SU-DHL-6 (cell line): ENCODE measurements around the gene HEXB.

Experiments used
- EZH2phosphoT487 ChIP-seq: fragments of 200-600 bp; sonication (generic), shearing (Covaris generic); conservative IDR thresholded peaks from 2 replicates; pipeline ENCODE4 v1.6.1; 2018; ENCODE audit warnings: mild to moderate bottlenecking, antibody characterized with exemption, low read length, moderate library complexity, mixed read lengths
- TF ChIP-seq, protein P1 (sequence below): fragments of 200-600 bp; sonication (generic); IDR thresholded peaks from one replicate; pipeline ENCODE4 v1.5.1; 2017; ENCODE audit warnings: antibody characterized with exemption, mild to moderate bottlenecking, low read length, moderate library complexity; ENCODE audit not compliant: insufficient read depth, poor library complexity, severe bottlenecking

DNA sequence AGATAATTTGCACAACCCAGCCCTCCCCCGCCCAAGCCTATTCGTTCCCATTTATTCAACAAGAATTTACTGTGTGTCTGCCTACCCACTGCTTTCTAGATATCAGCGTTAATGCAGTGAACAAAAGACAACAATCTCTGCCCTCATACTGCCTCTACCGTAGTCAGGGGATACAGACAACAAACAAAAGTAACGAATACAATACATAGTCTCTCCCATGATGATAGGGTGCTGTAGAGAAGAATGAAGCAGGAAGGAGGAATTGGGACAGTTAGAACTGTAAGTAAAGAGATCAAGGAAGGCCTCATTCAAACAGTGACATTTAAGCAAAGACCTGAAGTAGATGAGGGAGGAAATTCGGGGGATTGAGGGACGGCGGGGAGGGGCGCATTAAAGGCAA, 80.2 kb downstream of the HEXB start:
- TF ChIP-seq, protein P1, sequence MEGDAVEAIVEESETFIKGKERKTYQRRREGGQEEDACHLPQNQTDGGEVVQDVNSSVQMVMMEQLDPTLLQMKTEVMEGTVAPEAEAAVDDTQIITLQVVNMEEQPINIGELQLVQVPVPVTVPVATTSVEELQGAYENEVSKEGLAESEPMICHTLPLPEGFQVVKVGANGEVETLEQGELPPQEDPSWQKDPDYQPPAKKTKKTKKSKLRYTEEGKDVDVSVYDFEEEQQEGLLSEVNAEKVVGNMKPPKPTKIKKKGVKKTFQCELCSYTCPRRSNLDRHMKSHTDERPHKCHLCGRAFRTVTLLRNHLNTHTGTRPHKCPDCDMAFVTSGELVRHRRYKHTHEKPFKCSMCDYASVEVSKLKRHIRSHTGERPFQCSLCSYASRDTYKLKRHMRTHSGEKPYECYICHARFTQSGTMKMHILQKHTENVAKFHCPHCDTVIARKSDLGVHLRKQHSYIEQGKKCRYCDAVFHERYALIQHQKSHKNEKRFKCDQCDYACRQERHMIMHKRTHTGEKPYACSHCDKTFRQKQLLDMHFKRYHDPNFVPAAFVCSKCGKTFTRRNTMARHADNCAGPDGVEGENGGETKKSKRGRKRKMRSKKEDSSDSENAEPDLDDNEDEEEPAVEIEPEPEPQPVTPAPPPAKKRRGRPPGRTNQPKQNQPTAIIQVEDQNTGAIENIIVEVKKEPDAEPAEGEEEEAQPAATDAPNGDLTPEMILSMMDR = no peak
- TF ChIP-seq EZH2phosphoT487 = no peak
